Stimulated activated CD4-positive, alpha-beta T cell treated with anti-CD3 and anti-CD28 coated beads, Interleukin-4, amount 100 ng/mL, for 24 hours (primary cell): Measurements from ENCODE around the gene LRIG1.

ENCODE experiments used
- DNase-seq: peaks from one replicate; pipeline ENCODE4 v3.0.0-alpha.2; 2020

LRIG1 gene

DNA sequence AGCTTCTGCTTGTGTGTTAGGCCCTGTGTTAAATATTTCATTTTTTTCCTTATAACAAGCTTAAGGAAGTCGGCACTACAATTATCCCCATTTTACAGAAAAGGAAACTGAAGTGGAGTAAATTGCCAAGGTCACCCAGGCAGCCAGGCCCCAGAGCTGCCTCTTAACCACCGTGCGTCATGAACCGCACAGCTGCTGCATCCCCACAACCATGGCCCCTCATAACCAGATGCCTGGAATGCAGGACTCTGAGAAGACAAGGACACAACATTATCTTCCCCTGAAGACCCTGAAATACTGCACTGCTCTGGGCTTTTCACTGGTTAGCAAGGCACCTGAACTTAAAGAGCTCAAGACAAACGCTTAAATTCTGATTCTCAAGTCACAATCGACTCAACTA lies 14.6 kb downstream of the LRIG1 start:
- no peak for DNase-seq

DNA sequence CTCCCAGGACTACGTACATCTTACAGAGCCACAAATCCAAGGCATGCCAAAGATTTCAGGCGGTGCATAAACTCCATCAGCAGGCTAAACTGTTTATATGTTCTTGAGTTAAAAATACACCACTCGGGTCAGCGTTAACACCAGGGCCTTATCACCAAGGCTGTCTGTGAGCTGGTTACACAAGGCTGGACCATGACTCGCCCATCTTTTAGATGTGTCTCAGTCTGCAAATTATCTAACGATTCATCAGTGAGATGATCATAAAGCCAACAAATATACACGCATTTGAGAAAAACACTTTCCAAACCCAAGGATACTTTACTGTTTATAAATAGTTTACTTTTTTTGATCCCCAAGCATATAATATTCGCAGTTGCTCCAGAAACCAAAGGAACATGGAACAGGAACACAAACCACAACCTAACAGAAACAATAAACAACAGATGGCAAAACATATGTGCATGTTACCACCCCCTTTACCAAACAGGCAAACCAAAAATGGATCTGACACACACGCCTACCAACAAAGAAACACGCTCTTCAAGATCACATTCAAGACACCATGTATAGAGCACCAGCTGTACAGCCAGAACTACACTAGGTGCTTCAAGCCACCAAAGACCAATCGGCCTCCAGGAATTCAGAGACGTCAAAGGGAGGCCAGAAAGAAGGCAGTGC lies 15.4 kb downstream of the LRIG1 start:
- DNase-seq: no peak

- no peak for DNase-seq
Observed at GRCh38 chr3:66484106-66484844, 16.5 kb downstream of the LRIG1 start.

GRCh38 chr3:66483409-66483906 lies 17.4 kb downstream of the LRIG1 start:
- DNase-seq: no peak

- no peak for DNase-seq
Observed at GRCh38 chr3:66483006-66483405, 17.8 kb downstream of the LRIG1 start.

DNA sequence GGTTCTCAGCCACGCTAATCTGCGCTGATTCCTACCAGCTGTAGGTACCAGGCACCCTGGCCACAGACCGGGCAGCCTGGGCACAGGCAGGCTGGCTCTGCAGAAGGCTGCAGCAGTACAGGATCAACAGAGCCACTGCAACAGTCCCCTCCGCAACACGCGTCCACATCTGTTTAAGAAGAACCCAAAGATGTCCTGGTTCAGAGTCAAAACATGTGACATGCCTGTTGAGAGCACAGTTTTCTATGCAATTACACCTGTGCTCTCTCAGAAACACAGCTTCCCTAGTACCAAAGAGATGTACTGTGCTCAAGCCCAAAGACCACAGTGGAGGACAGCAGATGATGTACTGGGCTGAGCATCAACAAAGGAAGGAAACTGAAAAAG lies 18.8 kb downstream of the LRIG1 start:
- no peak for DNase-seq

DNA sequence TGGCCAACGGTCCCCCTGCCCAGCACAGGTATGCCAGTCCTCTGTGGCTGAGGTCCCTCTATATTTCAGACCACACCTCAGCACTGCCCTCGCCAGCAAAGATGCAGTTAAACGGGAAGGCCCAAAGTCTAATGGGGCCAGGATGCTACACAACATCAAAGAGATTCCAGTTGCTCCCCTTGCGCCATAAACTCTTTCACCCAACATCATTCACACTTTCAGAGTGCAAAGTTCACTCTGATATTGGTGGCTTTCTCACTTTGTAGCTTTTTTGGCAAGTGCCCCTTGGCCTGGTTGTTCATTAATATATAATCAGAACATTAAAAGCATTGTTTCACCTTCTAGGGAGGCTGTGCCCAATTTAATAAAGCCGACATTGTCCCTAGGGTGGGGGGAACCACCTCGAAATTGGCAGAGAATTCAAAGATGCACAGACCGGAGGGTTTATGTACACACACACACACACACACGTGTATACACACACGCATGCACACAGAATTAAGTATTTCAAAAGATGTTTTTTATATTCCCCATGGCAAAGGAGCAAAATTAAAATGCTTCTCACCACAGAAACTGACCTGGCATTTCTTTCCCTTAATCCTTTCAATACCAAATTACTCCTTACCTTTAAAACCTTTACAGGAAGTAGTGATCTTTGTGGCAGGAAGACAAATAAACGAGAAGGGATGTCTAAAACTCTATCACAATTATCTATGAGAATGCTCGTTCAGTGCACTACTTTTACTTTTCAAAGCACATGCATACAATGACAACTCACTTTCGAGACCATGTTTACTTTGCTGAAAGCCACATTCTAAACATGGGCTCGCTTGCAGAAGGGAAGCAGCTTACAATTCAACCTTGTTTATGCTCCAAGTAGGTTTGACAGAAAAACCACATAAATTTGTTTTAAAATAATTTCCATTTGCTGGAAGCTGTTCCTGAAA lies 19.5 kb downstream of the LRIG1 start:
- no peak for DNase-seq

- peak; percentile 67 for DNase-seq
Observed at GRCh38 chr3:66480666-66481065, 20.2 kb downstream of the LRIG1 start.

DNA sequence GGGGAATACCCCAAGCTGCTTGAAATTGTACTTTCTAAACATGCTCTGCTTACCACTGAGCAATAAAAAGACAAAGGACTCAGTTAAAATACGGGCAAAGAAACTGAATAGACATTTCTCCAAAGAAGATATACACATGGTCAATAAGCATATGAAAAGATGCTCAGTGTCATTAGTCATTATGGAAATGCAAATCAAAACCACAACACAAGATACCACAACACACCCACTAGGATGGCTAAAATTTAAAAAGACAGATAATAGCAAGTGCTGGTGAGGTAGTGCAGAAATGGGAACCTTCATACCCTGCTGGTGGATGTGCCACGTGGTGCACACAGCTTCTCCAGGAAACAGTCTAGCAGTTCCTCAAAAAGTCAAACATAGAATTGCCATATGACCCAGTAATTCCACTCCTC lies 21.3 kb downstream of the LRIG1 start:
- DNase-seq: no peak

DNA sequence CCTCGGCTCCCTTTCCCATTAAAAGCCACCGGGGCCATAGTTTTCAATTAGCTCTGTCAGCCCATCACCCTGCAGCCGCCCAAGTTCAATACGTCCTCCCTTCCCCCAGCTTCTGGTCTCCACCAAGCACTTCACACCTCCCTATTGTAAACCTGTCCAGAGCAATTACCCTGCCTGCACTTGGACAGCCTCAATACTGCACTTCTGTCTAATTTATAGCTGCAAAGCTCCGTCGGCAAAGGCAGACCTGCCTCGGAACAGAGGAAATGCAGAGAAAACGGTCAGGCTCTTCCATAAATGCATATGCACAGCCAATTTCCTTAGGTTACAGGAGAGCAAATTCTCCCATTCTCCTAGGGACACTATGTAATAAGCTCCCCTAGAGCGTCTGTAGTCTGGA lies 21.9 kb downstream of the LRIG1 start:
- no peak for DNase-seq

DNA sequence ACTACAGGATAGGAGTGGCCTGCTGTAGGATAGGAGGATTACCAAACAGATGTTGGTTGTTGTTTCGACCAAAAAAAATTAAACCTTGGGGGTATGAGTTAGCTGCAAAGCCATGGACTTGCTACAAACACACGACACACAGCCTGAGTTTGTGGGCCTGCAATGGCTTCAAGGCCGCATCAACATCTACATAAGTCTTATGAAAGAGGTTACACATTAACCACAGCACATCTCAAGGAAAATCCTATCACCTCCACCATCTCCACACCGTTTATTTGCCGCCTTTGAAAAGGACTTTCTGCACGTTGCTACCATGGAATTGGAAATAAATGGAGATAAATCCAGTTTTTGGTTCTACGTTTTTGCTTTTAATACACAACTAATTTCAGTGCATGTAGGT lies 23.0 kb downstream of the LRIG1 start:
- DNase-seq: no peak

- no peak for DNase-seq
Observed at GRCh38 chr3:66476852-66477381, 23.9 kb downstream of the LRIG1 start.

DNA sequence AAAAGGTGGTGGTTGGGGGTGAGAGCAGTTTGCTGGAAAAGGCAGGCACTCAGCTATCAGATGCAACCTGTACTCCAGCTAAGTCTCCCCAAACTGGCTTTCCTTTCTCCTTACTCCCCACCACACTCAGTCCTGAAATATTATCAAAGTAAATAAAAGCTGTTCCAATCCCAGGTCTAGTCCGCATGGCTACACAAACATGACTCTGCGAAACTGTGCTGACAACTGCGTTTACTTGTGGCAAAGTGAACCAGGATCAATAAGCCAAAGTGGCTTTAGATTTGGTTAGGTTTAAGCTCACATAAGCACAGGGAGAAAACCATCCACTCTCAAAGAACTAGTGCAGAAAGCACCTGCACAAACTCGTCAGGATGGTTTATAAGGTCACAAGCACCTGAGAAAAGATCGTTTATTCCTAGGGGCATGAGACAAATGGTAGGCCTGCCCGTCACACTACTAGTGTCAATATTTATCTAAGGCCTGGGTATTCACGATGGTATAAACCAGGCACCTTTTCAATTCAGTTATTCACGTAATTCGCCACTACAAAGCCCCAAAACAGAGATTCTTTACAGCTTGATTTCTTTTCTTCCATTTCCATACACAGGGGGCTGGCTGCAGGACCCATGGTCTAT lies 25.3 kb downstream of the LRIG1 start:
- no peak for DNase-seq

DNA sequence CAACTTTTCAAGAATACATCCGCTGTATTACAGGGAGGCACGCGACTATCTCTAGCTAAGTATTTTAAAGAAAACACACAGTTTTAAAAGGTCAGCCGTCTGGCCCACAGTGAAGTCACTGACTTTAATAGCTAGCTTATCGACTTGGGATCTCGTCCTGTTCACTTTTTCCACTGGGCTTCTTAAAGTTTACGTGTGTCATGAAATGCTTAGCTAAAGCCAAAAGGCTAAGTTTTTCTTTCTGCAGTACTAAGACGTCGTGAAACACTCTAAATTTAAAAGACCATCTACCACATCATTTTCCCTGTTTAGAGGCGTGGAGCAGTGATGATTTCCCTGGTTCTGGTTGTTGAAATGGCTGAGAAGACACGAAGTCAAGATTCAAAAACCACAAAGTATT lies 27.1 kb downstream of the LRIG1 start:
- DNase-seq: peak; percentile 42

DNA sequence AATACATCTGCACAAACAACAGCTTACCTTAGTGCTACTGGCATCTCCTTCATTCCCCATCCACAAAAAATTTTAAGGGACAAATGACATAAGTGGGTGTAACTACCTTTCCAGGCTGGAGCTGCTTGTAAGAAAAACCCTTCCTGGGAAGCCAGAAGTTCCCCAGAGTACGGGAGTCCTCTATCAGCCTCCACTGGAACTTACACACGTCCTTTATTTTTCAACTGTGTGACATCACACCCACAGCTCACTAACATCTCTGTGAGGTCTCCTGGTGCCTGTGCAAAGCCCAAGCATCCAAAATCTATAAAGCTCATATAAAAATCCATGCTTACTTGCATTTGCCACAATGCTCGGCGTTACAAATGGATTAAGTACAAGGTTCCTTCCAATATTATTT lies 27.6 kb downstream of the LRIG1 start:
- no peak for DNase-seq

DNA sequence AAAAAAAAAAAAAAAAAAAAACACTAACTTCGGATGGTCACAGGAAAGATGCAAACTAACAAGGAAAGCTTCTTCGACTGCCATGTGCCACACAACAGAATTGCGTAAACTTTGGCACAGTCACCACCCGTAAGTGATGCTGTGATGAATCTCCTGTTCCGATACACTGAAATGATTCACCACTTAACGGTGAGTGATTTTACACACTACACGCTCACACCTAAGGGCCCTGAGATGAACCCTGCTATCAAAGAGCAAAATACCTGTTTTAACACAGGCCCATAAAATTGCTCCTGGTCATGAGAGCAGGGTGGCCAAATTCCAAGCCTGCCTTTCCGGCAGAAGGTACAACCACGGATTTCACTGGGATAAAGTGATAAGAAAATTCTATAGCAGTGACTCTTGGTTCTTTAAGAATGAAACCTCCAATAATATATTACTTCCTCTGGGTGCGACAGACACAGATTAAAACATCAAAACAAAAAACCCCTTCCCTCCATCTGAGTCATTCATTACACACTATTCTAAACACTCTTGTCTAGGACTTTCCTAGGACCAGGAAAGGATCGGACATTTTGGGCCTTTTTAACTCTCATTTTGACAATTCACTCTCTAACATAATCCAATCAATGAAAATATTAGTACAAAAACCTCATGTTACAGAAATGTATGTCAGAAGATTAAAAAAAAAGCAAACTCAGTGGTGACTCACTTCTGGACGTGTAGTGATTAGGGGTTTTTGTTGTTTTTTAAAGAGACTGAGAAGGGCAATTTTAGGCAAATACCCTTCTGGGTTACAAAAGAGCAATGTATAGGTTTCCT lies 28.3 kb downstream of the LRIG1 start:
- DNase-seq: peak; percentile 71

DNA sequence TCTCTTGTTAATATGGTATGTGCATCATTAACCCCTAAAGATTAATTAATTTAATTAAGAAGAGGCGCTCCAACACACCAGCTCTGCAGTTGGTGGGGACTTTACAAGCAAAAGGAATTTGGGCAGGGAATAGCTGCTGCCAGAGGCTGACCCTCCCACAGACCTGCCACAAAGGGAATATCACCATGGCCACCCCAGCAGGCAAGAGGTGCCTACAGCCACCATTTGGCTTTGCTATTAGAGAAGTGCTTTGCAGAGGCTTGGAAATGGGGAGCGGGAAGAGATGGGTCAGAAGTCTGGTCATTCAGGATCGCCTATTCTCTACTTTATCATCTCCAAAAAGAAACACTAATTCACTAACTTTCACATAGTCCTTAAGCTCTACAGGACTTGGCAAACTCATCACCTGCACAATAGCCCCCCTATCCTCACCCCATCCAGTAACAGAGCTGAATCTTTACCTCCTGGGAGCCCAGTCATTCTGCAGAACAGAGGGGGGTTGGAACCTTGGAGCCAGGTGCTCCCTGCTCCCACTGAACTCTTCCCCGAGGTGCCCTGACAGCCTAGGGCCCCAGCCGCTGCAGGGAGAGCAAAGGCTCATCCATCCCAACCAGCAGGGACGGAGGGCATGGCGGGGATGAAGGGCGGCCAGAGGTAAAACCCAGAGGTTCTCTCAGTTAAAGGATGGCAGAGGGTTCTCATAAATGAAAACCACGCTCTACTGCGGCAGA lies 29.7 kb downstream of the LRIG1 start:
- no peak for DNase-seq

- DNase-seq: no peak
Observed at GRCh38 chr3:66470285-66470684, 30.5 kb downstream of the LRIG1 start.

DNA sequence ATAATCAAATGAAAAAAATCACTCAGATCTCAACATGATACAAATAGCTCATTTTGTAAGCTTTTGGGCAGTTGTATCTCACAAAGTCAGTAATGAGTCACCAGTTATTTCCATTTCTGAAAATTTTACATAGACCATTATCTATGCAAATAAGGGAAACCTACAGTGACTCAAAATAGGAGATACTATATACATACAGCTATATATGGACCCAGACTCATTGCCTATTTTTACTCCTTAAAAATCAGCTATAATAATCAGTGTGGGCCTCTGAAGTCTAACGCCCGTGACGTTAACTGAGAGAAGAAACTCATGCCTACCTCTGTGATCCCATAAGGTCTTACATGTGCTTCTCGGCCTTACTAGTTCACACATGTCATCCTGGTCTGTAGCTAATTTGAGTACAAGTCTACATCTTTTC lies 31.6 kb downstream of the LRIG1 start:
- DNase-seq: peak; percentile 45

DNA sequence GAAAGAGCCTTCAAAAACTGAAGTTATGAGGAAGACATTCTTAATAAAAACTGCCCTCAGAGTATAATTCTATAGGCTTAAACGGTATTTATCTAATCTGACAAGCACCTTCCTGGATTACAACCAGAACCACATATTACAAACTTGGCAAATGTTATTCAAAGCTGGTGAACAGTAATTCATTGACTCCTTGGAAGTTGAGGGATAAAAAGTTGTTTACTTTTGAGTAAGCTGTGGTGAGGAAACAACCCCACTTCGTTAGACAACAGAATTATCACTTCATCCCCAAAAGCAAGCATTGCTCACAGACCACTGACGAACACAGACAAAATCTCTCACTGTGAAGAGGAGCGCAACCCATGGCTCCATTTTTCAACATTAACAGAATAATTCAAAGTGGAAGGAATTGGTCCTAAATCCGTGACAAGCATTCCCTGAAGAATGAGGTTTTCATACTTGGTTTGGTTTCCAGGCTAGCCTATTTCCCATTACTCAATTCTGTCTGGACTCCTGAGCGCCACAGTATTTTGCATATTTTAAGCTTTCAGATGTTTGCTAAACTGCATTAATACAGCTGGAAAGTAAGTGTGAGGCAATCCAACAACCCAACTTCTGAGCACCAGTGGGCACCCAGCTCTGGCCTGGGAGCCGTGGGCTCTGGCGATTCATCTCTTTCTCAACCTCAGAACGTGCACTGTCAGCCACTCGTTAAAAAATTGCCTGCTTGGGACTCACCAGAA lies 32.7 kb downstream of the LRIG1 start:
- DNase-seq: no peak
